IPS-18a (cell line): ENCODE results near the gene TRIM66.

Source experiments
- H3K27ac ChIP-seq: one replicate; pipeline ENCODE4 v1.5.1; 2013; ENCODE audit warnings: low read length
- H3K27me3 ChIP-seq: one replicate; pipeline ENCODE4 v1.6.1; 2013; ENCODE audit warnings: mild to moderate bottlenecking, low read length; ENCODE audit not compliant: control insufficient read depth, insufficient read depth
- H3K36me3 ChIP-seq: one replicate; pipeline ENCODE4 v1.6.1; 2013; ENCODE audit warnings: low read depth, low read length; ENCODE audit not compliant: control insufficient read depth
- H3K4me1 ChIP-seq: one replicate; pipeline ENCODE4 v1.6.1; 2013; ENCODE audit warnings: low read depth, low read length; ENCODE audit not compliant: control insufficient read depth
- H3K4me3 ChIP-seq: one replicate; pipeline ENCODE4 v1.5.1; 2013; ENCODE audit warnings: low read length
- H3K9ac ChIP-seq: one replicate; pipeline ENCODE4 v1.6.1; 2013; ENCODE audit warnings: mild to moderate bottlenecking, low read length, moderate library complexity
- H3K9me3 ChIP-seq: one replicate; pipeline ENCODE4 v1.6.1; 2013; ENCODE audit warnings: low read depth, low read length; ENCODE audit not compliant: control insufficient read depth

The TRIM66 gene

DNA sequence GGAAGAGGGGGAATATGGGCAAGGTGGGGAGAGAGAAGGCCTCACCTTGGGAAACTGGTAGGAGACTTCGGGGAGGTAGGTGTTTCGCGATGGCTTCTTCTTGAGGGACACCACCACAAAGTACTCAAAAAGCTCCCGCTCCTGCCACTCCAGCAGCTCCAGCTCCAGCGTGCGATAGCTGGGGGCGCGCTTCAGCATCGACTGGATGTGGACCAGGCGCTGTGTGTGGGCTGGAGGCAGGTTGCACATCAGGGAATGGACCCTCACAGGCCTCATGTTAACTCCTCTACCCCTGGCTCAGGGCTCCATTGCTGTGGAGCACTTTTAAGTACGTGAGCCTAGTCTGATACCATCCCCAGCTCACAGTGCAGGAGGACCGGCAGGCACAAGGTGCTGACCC lies 30.0 kb upstream of the TRIM66 start:
- H3K27me3 ChIP-seq, result no peaks in the 10 kb centered on the region
- H3K4me1 ChIP-seq, result peaks cover 7% of the 10 kb centered on the region
- no peak overlapping the region for H3K4me3 ChIP-seq
- peaks cover 5% of the 10 kb centered on the region for H3K36me3 ChIP-seq
- no peak overlapping the region for H3K27ac ChIP-seq
- H3K9ac ChIP-seq, result no peak overlapping the region
- H3K9me3 ChIP-seq, result no peaks in the 10 kb centered on the region

DNA sequence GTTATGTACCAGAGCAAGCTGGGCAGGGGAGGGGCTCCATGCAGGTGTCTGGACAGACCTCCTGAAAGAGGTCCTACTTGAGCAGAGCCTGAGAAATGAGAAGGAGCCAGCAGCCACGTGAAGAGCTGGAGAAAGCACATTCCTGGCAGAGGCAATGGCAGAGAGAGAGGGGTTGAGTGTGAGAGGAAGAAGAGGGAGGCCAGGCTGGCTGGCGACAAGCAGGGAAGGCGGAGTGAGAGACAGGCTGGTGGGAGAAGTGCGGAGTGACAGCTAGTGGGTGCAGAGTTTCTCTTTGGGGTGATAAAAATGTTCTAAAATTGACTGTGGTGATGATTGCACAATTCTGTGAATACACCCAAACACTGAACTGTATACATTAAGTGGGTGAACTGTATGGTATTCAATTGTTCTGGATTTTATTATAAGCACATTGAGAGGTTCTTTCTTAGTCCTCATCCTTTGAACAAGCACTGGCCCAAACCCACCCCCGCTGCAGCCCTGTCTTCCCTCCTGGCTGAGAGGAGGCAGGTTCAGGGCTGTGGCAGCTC lies 29.5 kb upstream of the TRIM66 start:
- Histone ChIP-seq H3K4me3 (no peak overlapping the region), H3K9me3 (no peaks in the 10 kb centered on the region), H3K27me3 (no peaks in the 10 kb centered on the region), H3K27ac (no peak overlapping the region), H3K4me1 (peaks cover 7% of the 10 kb centered on the region), H3K36me3 (peaks cover under 1% of the 10 kb centered on the region), H3K9ac (no peak overlapping the region)

- no peaks in the 10 kb centered on the region for H3K36me3 ChIP-seq
- no peaks in the 10 kb centered on the region for H3K27me3 ChIP-seq
- H3K4me1 ChIP-seq, result peaks cover 7% of the 10 kb centered on the region
- H3K9me3 ChIP-seq, result no peaks in the 10 kb centered on the region
- no peak overlapping the region for H3K4me3 ChIP-seq
- no peak overlapping the region for H3K9ac ChIP-seq
- H3K27ac ChIP-seq, result no peak overlapping the region
Measured at GRCh38 chr11:8709777-8710176, 27.3 kb upstream of the TRIM66 start.

- H3K27me3 ChIP-seq, result no peaks in the 10 kb centered on the region
- H3K9me3 ChIP-seq, result no peaks in the 10 kb centered on the region
- H3K27ac ChIP-seq, result no peak overlapping the region
- no peak overlapping the region for H3K9ac ChIP-seq
- peaks cover 7% of the 10 kb centered on the region for H3K4me1 ChIP-seq
- H3K36me3 ChIP-seq, result no peaks in the 10 kb centered on the region
- H3K4me3 ChIP-seq, result no peak overlapping the region
Measured at GRCh38 chr11:8709002-8709672, 26.7 kb upstream of the TRIM66 start.

DNA sequence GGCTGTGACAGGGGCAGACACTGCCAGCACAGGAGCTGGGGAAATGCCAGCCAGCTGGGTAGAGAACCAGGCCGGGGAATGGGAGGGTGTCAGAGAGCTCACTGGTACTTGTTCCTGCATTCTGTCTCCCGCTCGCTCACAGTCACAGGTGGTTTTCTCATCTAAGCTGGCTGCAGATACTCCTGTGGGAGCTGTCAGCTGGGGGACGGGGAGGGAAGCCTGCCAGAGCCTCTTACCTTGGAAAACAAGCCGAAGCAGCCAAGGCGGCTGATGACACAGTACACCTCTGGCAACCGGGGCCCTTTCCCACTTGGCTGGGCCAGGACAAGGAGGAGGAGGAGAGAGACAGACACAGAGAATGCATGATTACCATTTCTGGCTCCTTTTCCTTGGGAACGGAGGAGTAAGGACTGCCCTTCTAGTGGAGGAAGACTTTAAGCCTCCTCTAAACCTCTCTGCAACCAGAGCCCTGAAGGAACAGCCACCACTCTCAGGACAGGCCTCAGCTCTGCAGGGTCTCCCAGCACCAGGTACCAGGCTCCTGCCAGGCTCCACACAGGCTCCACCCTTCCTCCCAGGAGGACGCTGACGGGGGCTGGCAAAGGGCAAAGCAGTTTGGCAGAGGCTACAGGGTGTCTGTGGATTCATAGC lies 25.2 kb upstream of the TRIM66 start:
- Histone ChIP-seq H3K4me3 (no peak overlapping the region), H3K27ac (no peak overlapping the region), H3K36me3 (no peaks in the 10 kb centered on the region), H3K4me1 (peaks cover 7% of the 10 kb centered on the region), H3K9me3 (no peaks in the 10 kb centered on the region), H3K9ac (no peak overlapping the region), H3K27me3 (no peaks in the 10 kb centered on the region)

GRCh38 chr11:8706673-8707432 lies 24.4 kb upstream of the TRIM66 start:
- Histone ChIP-seq H3K27ac (no peak overlapping the region), H3K9me3 (no peaks in the 10 kb centered on the region), H3K36me3 (no peaks in the 10 kb centered on the region), H3K27me3 (no peaks in the 10 kb centered on the region), H3K4me3 (no peak overlapping the region), H3K9ac (no peak overlapping the region), H3K4me1 (peaks cover 11% of the 10 kb centered on the region)

- no peaks in the 10 kb centered on the region for H3K36me3 ChIP-seq
- peaks cover 21% of the 10 kb centered on the region for H3K4me1 ChIP-seq
- no peak overlapping the region for H3K9ac ChIP-seq
- no peaks in the 10 kb centered on the region for H3K27me3 ChIP-seq
- no peaks in the 10 kb centered on the region for H3K9me3 ChIP-seq
- H3K4me3 ChIP-seq, result no peak overlapping the region
- no peak overlapping the region for H3K27ac ChIP-seq
Measured at GRCh38 chr11:8705146-8705545, 22.7 kb upstream of the TRIM66 start.

DNA sequence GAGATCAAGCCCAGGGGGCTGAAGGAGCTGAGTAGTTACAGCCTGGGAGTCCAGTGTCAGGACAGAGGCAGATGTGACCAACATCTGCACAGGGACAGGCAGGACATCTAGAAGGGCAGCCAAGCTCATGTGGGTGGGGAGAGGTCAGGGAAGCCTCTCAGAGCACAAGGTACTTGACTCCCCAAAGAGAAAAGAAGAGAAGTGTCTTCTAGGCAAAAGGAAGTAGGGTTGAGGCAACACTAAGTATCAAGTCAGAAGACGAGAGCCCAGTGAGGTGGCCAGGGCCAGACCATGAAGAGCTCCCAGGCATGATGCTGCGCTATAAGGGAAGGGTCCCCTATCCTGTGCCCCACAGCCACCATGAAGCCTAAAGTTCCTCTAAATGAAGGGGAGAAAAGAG lies 21.7 kb upstream of the TRIM66 start:
- H3K9me3 ChIP-seq, result no peaks in the 10 kb centered on the region
- no peak overlapping the region for H3K27ac ChIP-seq
- H3K4me1 ChIP-seq, result peaks cover 27% of the 10 kb centered on the region
- no peaks in the 10 kb centered on the region for H3K27me3 ChIP-seq
- H3K36me3 ChIP-seq, result no peaks in the 10 kb centered on the region
- H3K4me3 ChIP-seq, result no peak overlapping the region
- no peak overlapping the region for H3K9ac ChIP-seq

GRCh38 chr11:8702598-8702915 lies 20.1 kb upstream of the TRIM66 start:
- Histone ChIP-seq H3K9me3 (no peaks in the 10 kb centered on the region), H3K4me1 (peaks cover 36% of the 10 kb centered on the region), H3K27me3 (no peaks in the 10 kb centered on the region), H3K27ac (no peak overlapping the region), H3K36me3 (no peaks in the 10 kb centered on the region), H3K9ac (no peak overlapping the region), H3K4me3 (no peak overlapping the region)

- no peaks in the 10 kb centered on the region for H3K36me3 ChIP-seq
- no peak overlapping the region for H3K4me3 ChIP-seq
- no peak overlapping the region for H3K9ac ChIP-seq
- H3K27me3 ChIP-seq, result no peaks in the 10 kb centered on the region
- H3K27ac ChIP-seq, result no peak overlapping the region
- H3K4me1 ChIP-seq, result peaks cover 36% of the 10 kb centered on the region
- H3K9me3 ChIP-seq, result no peaks in the 10 kb centered on the region
Measured at GRCh38 chr11:8701891-8702597, 19.6 kb upstream of the TRIM66 start.

DNA sequence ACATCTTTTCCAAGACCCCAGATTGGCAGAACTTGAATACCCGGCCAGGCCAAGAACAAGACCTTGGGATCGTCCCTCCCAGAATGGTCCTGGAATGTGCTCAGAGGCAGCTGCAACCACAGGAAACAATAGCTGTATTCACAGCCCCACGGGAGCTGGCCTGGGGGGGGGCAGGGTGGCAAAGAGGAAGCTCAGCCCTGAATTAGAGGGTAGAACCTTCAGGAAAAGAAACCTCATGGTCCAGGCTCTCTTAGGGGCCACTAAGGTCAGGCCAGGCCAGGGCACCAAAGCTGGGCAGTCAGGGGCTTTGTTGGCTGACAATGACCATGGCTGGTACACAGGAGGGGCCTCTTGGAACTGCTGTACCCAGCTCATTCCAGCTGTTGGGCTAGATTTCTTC lies 17.4 kb upstream of the TRIM66 start:
- H3K27me3 ChIP-seq, result no peaks in the 10 kb centered on the region
- H3K4me1 ChIP-seq, result peaks cover 36% of the 10 kb centered on the region
- no peak overlapping the region for H3K4me3 ChIP-seq
- H3K36me3 ChIP-seq, result peaks cover 16% of the 10 kb centered on the region
- H3K9me3 ChIP-seq, result no peaks in the 10 kb centered on the region
- H3K9ac ChIP-seq, result no peak overlapping the region
- H3K27ac ChIP-seq, result peak overlapping the region; percentile 51
